Measurements from ENCODE around the gene ZNF608. TPM values are rescaled to one million over a fixed set of nuclear protein-coding genes. Genes with fewer than 3 reads are reported as not detected.

Gene ZNF608
- total RNA-seq, 1 experiment from 2014 or later = 0.95 TPM

DNA sequence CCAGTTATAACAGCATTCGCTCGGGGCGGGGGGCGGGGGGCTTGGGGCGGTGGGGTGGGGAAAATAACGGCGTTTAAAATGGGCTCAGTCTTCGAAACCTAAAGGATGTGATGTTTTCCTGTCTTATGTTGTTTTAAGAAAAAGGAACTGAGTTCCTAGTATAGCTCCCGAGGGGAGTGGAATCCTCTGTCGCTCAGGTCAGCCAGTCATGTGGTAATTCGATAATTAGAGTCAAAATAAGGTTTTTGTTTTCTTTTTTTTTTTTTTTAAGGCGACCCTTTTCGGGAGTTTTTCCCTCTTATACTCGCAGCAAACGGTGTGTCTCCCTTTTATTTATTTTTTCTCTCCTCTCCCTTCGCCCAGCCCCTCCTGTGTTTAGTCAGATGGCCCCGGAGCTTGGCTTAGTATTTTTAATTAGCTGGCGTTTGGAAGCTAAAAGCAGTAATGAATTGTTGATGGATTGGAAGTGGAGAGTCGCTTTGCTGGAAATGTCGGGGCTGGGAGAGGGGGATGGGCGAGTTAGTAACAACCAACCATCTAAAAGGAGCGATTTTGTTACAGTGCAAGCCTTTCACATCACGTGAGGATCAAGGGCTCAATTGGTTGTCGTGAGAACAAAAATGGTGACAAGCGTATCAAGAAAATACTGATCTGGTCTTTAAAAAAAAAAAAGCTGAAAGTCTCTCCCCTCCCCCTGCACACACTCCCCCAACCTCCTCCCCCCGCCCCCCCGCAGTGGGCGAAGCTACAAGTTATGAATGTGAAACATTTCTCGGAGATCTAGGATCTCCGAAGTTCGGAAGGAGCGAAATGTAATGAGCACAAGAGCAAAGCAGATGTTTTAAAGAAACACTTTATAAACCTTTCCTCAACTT, 714 bp upstream of the ZNF608 start:
- peak overlapping the region; percentile 63 for H3K9ac ChIP-seq (ENCODE audit: low read length)
- ATAC-seq (0 out of 2 replicates have a peak, but pooled peaks have one; percentile 4), DNase-seq (peak; percentile 56)
- H3K4me3 ChIP-seq (ENCODE audit: low read length) = peak overlapping the region; percentile 89
- H3K9me2 ChIP-seq (replicated peaks; ENCODE audit: low read length) = no peaks in the 10 kb centered on the region
- H3K79me2 ChIP-seq (ENCODE audit: low read length) = no peaks in the 10 kb centered on the region
- H3K27ac ChIP-seq (ENCODE audit: low read length) = peak overlapping the region; percentile 39
- H3K36me3 ChIP-seq (ENCODE audit: low read depth, low read length) = no peaks in the 10 kb centered on the region
- no peaks in the 10 kb centered on the region for H4K20me1 ChIP-seq (ENCODE audit: low read length)
- H2AFZ ChIP-seq (ENCODE audit: low read length) = peak overlapping the region; percentile 99
- TF ChIP-seq EZH2phosphoT487 (IDR thresholded peaks at IDR 0.05; ENCODE audit: borderline replicate concordance, low read length) (no peak), EZH2 (IDR thresholded peaks at IDR 0.05; ENCODE audit: low read length, unreplicated experiment) (no peak)
- TF ChIP-seq, protein P1, sequence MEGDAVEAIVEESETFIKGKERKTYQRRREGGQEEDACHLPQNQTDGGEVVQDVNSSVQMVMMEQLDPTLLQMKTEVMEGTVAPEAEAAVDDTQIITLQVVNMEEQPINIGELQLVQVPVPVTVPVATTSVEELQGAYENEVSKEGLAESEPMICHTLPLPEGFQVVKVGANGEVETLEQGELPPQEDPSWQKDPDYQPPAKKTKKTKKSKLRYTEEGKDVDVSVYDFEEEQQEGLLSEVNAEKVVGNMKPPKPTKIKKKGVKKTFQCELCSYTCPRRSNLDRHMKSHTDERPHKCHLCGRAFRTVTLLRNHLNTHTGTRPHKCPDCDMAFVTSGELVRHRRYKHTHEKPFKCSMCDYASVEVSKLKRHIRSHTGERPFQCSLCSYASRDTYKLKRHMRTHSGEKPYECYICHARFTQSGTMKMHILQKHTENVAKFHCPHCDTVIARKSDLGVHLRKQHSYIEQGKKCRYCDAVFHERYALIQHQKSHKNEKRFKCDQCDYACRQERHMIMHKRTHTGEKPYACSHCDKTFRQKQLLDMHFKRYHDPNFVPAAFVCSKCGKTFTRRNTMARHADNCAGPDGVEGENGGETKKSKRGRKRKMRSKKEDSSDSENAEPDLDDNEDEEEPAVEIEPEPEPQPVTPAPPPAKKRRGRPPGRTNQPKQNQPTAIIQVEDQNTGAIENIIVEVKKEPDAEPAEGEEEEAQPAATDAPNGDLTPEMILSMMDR (conservative IDR thresholded peaks at IDR 0.05; ENCODE audit: low read depth, low read length) = no peak
- CTCF ChIA-PET = interaction anchor here (0.6 to 0.7 kb wide), 3 partner anchors 336 to 933 kb away, joined by 3 to 9 read pairs (median 3); no protein-coding TSS in a partner anchor
- H3K27me3 ChIP-seq (ENCODE audit: low read length) = no peaks in the 10 kb centered on the region
- TSS peak; percentile 59 for BruUV-seq (replicated peaks)
- POLR2A ChIA-PET (ENCODE audit: unreplicated experiment) = interaction anchor here (0.6 to 0.7 kb wide), 8 partner anchors 18 to 741 kb away, joined by 3 to 19 read pairs (median 11); no protein-coding TSS in a partner anchor
- intact Hi-C loops (cut with micrococcal nuclease) = loop anchor here (2.0 to 10.0 kb wide), 10 partner anchors 44 to 1388 kb away; no protein-coding TSS in a partner anchor
- H3K9me3 ChIP-seq (ENCODE audit: low read length) = no peaks in the 10 kb centered on the region
- no peaks in the 10 kb centered on the region for H3F3A ChIP-seq (ENCODE audit: low read length, unreplicated experiment)
- peaks cover 44% of the 10 kb centered on the region for H3K4me1 ChIP-seq (ENCODE audit: insufficient read depth, low read length)
- peak overlapping the region; percentile 99 for H3K4me2 ChIP-seq (ENCODE audit: low read length)

DNA sequence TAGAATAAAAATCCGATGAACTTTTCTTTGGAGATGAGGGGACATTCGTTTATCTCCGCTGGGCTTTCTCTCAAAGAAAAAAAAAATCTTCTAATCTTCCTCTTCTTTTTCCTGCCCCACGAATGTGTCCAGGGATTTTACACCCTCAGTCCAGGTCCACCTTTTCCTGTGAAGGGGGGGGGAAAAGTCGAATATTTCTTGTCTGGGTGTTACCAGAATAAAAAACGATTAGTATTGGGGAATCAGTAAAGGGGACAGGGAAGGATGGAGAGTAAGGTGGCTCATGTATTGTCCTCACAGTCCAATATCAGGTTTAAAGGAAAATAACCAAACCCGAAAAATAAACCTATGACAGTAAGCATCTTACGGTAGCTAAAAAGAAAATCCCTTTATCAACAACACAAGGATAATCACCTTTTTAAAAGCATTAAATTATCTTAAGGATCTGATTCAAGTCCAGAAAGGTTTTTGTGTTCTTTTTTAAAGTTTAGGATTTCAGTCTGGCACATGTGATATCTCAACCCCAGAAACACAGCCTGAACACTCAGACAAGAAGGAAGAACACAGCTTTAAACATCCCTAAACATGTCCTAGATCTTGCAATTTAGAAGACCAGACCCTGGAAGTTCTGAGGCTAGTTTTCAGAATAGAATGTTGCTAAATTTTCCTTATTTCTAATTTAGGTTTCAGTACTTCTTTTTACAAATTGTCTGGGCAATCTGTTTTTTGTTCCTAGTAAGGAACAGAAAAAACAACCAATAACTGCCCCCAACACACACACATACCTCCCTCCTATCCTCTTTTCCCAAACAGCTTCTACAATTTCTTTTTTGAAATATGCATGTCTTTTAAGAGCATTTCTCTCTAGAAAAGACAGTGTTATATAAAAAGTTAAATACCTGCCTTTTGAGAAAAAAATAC, 1.2 kb downstream of the ZNF608 start:
- POLR2A ChIA-PET (ENCODE audit: unreplicated experiment) = no interaction called here
- peaks cover 56% of the 10 kb centered on the region for H3K4me1 ChIP-seq (ENCODE audit: insufficient read depth, low read length)
- peak overlapping the region; percentile 99 for H3K4me2 ChIP-seq (ENCODE audit: low read length)
- H3K79me2 ChIP-seq (ENCODE audit: low read length) = no peaks in the 10 kb centered on the region
- TF ChIP-seq, protein P1 (conservative IDR thresholded peaks at IDR 0.05; ENCODE audit: low read depth, low read length) = no peak
- TF ChIP-seq EZH2phosphoT487 (IDR thresholded peaks at IDR 0.05; ENCODE audit: borderline replicate concordance, low read length) (no peak), EZH2 (IDR thresholded peaks at IDR 0.05; ENCODE audit: low read length, unreplicated experiment) (no peak)
- intact Hi-C loops (cut with micrococcal nuclease) = loop anchor here (5.0 to 10.0 kb wide), 5 partner anchors 142 to 1390 kb away; no protein-coding TSS in a partner anchor
- no peaks in the 10 kb centered on the region for H3F3A ChIP-seq (ENCODE audit: low read length, unreplicated experiment)
- peak overlapping the region; percentile 89; the same call in 1 of the 2 replicates for H3K4me3 ChIP-seq (ENCODE audit: low read length)
- CTCF ChIA-PET = no interaction called here
- H3K36me3 ChIP-seq (ENCODE audit: low read depth, low read length) = no peaks in the 10 kb centered on the region
- DNase-seq (no peak), ATAC-seq (no peak)
- no TSS peak for BruUV-seq (replicated peaks)
- no peak overlapping the region for H3K27ac ChIP-seq (ENCODE audit: low read length)
- H3K9ac ChIP-seq (ENCODE audit: low read length) = no peak overlapping the region
- H3K27me3 ChIP-seq (ENCODE audit: low read length) = no peaks in the 10 kb centered on the region
- no peaks in the 10 kb centered on the region for H3K9me3 ChIP-seq (ENCODE audit: low read length)
- H4K20me1 ChIP-seq (ENCODE audit: low read length) = no peaks in the 10 kb centered on the region
- H3K9me2 ChIP-seq (replicated peaks; ENCODE audit: low read length) = no peaks in the 10 kb centered on the region
- H2AFZ ChIP-seq (ENCODE audit: low read length) = no peak overlapping the region

Data from PC-3 (cell line).